A673 (cell line): ENCODE data around the gene TIMM21. TPM values are rescaled to one million over a fixed set of nuclear protein-coding genes. Genes with fewer than 3 reads are reported as not detected.
A peak's percentile ranks its signal among the peaks of the same experiment; 100 is the strongest.

Experiments used
- Bru-seq: library from RNA; stranded (reverse); fragments of 400-500 nt; gene quantifications from one replicate; lab custom pipeline; 2021; lab: Mats Ljungman, UMichigan
- BruChase-seq, 2 experiments: library from RNA; stranded (reverse); fragments of 400-500 nt; gene quantifications; one replicate each; lab custom pipeline; 2021; lab: Mats Ljungman, UMichigan
- BruUV-seq: library from RNA; stranded (reverse); fragments of 400-500 nt; replicated peaks from 2 replicates; lab custom pipeline; 2021; lab: Mats Ljungman, UMichigan
- CTCF ChIA-PET: fragments of 300-600 bp; sonication (Branson Sonifier 250); formaldehyde crosslinking; loops from one replicate; lab custom pipeline; 2022; ENCODE audit warnings: antibody characterized with exemption; lab: Charles Lee
- POLR2A ChIA-PET: fragments of 300-600 bp; sonication (Branson Sonifier 250); formaldehyde crosslinking; loops from one replicate; lab custom pipeline; 2022; ENCODE audit warnings: antibody characterized with exemption; ENCODE audit not compliant: low non-redundant PET; lab: Charles Lee
- DNase-seq: peaks from one replicate; pipeline ENCODE4 v3.0.0-alpha.2; 2015; ENCODE audit warnings: low spot score
- H3K27ac ChIP-seq: fragments of 200-600 bp; sonication (generic); 2 replicates; pipeline ENCODE4 v1.5.1; 2016; ENCODE audit warnings: mixed run types, low read depth, mild to moderate bottlenecking, mixed read lengths, antibody characterized with exemption, low read length; ENCODE audit not compliant: poor library complexity, severe bottlenecking
- H3K27me3 ChIP-seq: fragments of 200-600 bp; sonication (generic); replicated peaks from 2 replicates; pipeline ENCODE4 v1.6.1; 2017; ENCODE audit warnings: mixed run types, low read depth, mild to moderate bottlenecking, mixed read lengths, antibody characterized with exemption, low read length; ENCODE audit not compliant: insufficient read depth, poor library complexity
- H3K36me3 ChIP-seq: fragments of 200-600 bp; sonication (generic); 2 replicates; pipeline ENCODE4 v1.6.1; 2016; ENCODE audit warnings: mixed run types, mild to moderate bottlenecking, mixed read lengths, antibody characterized with exemption, low read length; ENCODE audit not compliant: insufficient read depth, poor library complexity, severe bottlenecking
- H3K4me1 ChIP-seq: fragments of 200-600 bp; sonication (generic); 2 replicates; pipeline ENCODE4 v1.6.1; 2017; ENCODE audit warnings: mixed run types, mild to moderate bottlenecking, mixed read lengths, antibody characterized with exemption, low read length; ENCODE audit not compliant: insufficient read depth, poor library complexity, severe bottlenecking
- H3K4me3 ChIP-seq: fragments of 200-600 bp; sonication (generic); 2 replicates; pipeline ENCODE4 v1.5.1; 2016; ENCODE audit warnings: low read depth, mixed run types, mild to moderate bottlenecking, mixed read lengths, low read length; ENCODE audit not compliant: poor library complexity, severe bottlenecking
- H3K9me3 ChIP-seq: fragments of 200-600 bp; sonication (generic); 2 replicates; pipeline ENCODE4 v1.6.1; 2016; ENCODE audit warnings: mixed run types, low read depth, mild to moderate bottlenecking, mixed read lengths, antibody characterized with exemption, low read length; ENCODE audit not compliant: poor library complexity, severe bottlenecking
- CTCF ChIP-seq: fragments of 300-800, 200-600 bp; sonication (generic); conservative IDR thresholded peaks from 2 replicates; pipeline ENCODE4 v1.5.1; 2017; ENCODE audit warnings: low read depth, mild to moderate bottlenecking, antibody characterized with exemption, low read length, moderate library complexity, mixed read lengths
- EZH2 ChIP-seq: fragments of 200-600 bp; sonication (generic); IDR thresholded peaks from 2 replicates; pipeline ENCODE4 v1.6.1; 2017; ENCODE audit warnings: borderline replicate concordance, low read depth, mild to moderate bottlenecking, mixed read lengths, antibody characterized with exemption, low read length; ENCODE audit not compliant: poor library complexity, severe bottlenecking
- intact Hi-C: fragments of 100-400 bp; cut with micrococcal nuclease; formaldehyde crosslinking; loops from one replicate; pipeline ENCODE4 v1.10.0; 2022; ENCODE audit not compliant: unreplicated experiment
- long read RNA-seq: library from polyadenylated mRNA; stranded (forward); transcript quantifications from one replicate; pipeline ENCODE4 v2.0.0, GENCODE V29; 2022
- total RNA-seq: library from RNA; stranded (reverse); gene quantifications from 2 replicates; pipeline ENCODE4 v1.2.3, GENCODE V29; 2021

Gene TIMM21
- total RNA-seq, result 70.5 and 85.1 TPM in 2 replicates
- Bru-seq, nascent RNA, result percentile 91 among the genes with signal in this experiment
- percentile 92 among the genes with signal in this experiment for BruChase-seq, experiment 1, labeled RNA remaining after a 2-hour chase
- percentile 90 among the genes with signal in this experiment for BruChase-seq, experiment 2, labeled RNA remaining after a 6-hour chase
- long read RNA-seq, transcript TIMM21-201 (6 exons, 3,095 nt), result major isoform, 105 of 137 reads
- long read RNA-seq, partial matches to known transcripts, result 11 of 137 reads
- long read RNA-seq, other reads (novel, unspliced or antisense), result 21 of 137 reads

GRCh38 chr18:74147779-74148542 is at the start of gene TIMM21, which contains the start of gene FBXO15:
TSS of gene TIMM21 (plus strand) at chr18:74148523. CDS start at chr18:74148809, 286 bp downstream.
TSS of gene FBXO15 (minus strand) at chr18:74147834. CDS start at chr18:74147785, 49 bp downstream.
- no TSS peak for BruUV-seq
- Histone ChIP-seq H3K36me3 (no peaks in the 10 kb centered on the region), H3K4me3 (peak within 1 kb of the TSS; percentile 80), H3K27me3 (no peaks in the 10 kb centered on the region), H3K4me1 (peaks cover 15% of the 10 kb centered on the region), H3K9me3 (no peaks in the 10 kb centered on the region), H3K27ac (peak within 1 kb of the TSS; percentile 97)
- ChIA-PET CTCF (no interaction called here), POLR2A (no interaction called here)
- TF ChIP-seq CTCF, result no peak
- no peak for TF ChIP-seq EZH2
- DNase-seq, result peak; percentile 98
- intact Hi-C loops, result no loop called here

- no TSS peak for BruUV-seq
- H3K27me3 ChIP-seq, result no peaks in the 10 kb centered on the region
- no peaks in the 10 kb centered on the region for H3K4me1 ChIP-seq
- H3K36me3 ChIP-seq, result no peaks in the 10 kb centered on the region
- POLR2A ChIA-PET, result no interaction called here
- TF ChIP-seq EZH2, result no peak
- no peak for TF ChIP-seq CTCF
- CTCF ChIA-PET, result no interaction called here
- no peak for DNase-seq
- intact Hi-C loops, result no loop called here
- no peaks in the 10 kb centered on the region for H3K9me3 ChIP-seq
- no peak overlapping the region for H3K4me3 ChIP-seq
- H3K27ac ChIP-seq, result no peak overlapping the region
Measured at GRCh38 chr18:74108460-74108859, 39.9 kb upstream of the TIMM21 start.

GRCh38 chr18:74110149-74110548 is 38.2 kb upstream of the TIMM21 start:
- intact Hi-C loops, result loop anchor here (10.0 kb wide), 1 partner anchor 1405 kb away; no protein-coding TSS in a partner anchor
- H3K4me3 ChIP-seq, result no peak overlapping the region
- H3K9me3 ChIP-seq, result no peaks in the 10 kb centered on the region
- no peak overlapping the region for H3K27ac ChIP-seq
- H3K27me3 ChIP-seq, result no peaks in the 10 kb centered on the region
- POLR2A ChIA-PET, result no interaction called here
- no peak for DNase-seq
- CTCF ChIA-PET, result no interaction called here
- H3K4me1 ChIP-seq, result no peaks in the 10 kb centered on the region
- BruUV-seq, result no TSS peak
- no peaks in the 10 kb centered on the region for H3K36me3 ChIP-seq
- no peak for TF ChIP-seq EZH2
- no peak for TF ChIP-seq CTCF
